ENCODE data around the gene NR6A1.
"Not testable (repeated sequence)": the region's sequence is repeated elsewhere in the genome, so short reads cannot be mapped to it uniquely, and the experiment has no call there.

The NR6A1 gene

DNA sequence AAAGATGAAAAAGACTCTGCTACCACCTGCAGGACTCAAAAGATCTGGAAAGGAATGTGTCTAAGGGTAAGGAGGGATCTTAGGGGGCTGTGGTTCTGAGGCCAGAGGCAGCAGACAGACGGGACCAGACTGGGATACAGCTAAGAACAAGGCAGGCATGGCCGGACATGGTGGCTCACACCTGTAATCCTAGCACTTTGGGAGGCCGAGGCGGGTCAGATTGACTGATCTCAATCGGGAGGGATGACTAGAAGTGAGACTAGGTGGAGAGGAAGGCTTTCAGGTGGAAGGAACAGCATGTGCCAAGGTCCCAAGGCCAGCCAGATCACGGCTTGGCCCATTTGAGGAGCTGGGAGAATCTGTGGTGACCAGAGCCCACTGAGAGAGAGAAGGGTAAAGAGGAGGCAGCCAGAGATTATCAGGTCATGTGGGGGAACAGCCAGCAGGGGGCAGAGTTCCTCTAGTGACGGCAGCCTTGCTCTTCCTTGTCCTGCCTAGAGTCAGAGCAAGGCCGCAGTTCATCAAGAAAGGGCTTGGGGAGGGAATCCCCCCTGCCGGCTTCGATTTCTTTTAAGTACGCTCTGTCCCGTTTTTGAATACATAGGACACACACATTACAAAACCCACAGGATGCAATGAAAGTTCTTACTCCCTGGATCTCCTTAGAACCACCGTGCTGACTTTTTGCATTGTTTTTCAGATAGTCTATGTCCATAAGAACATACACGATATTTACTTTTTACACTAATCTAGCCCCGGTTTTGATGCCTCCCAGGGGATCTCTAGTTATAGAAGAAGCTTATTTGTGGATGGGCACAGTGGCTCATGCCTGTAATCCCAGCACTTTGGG, 3.2 kb upstream of the NR6A1 start:
- H4K20me1 ChIP-seq (ENCODE audit: low read depth, low read length) = no peaks in the 10 kb centered on the region
- no peaks in the 10 kb centered on the region for H3K36me3 ChIP-seq (ENCODE audit: low read length)
- no peaks in the 10 kb centered on the region for H3K9me2 ChIP-seq (replicated peaks; ENCODE audit: insufficient read depth, low read length)
- no peaks in the 10 kb centered on the region; the same call in 1 of the 2 replicates for H3K79me2 ChIP-seq (ENCODE audit: insufficient read depth, low read length)
- TF ChIP-seq, protein P1, sequence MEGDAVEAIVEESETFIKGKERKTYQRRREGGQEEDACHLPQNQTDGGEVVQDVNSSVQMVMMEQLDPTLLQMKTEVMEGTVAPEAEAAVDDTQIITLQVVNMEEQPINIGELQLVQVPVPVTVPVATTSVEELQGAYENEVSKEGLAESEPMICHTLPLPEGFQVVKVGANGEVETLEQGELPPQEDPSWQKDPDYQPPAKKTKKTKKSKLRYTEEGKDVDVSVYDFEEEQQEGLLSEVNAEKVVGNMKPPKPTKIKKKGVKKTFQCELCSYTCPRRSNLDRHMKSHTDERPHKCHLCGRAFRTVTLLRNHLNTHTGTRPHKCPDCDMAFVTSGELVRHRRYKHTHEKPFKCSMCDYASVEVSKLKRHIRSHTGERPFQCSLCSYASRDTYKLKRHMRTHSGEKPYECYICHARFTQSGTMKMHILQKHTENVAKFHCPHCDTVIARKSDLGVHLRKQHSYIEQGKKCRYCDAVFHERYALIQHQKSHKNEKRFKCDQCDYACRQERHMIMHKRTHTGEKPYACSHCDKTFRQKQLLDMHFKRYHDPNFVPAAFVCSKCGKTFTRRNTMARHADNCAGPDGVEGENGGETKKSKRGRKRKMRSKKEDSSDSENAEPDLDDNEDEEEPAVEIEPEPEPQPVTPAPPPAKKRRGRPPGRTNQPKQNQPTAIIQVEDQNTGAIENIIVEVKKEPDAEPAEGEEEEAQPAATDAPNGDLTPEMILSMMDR (IDR thresholded peaks at IDR 0.05; ENCODE audit: insufficient read depth, low read length, poor library complexity, severe bottlenecking) = no peak
- no peak for TF ChIP-seq EZH2phosphoT487 (conservative IDR thresholded peaks at IDR 0.05; ENCODE audit: low read length)
- H3K27me3 ChIP-seq (ENCODE audit: low read length) = no peaks in the 10 kb centered on the region
- no peak overlapping the region for H3K9ac ChIP-seq (ENCODE audit: low read length)
- H3K4me3 ChIP-seq (ENCODE audit: insufficient read depth, low read length, poor library complexity, severe bottlenecking) = no peak overlapping the region
- H3K27ac ChIP-seq (ENCODE audit: low read depth, low read length) = no peak overlapping the region
- H3K4me2 ChIP-seq (ENCODE audit: low read depth, low read length, poor library complexity, severe bottlenecking) = no peak overlapping the region
- no peaks in the 10 kb centered on the region for H3K9me3 ChIP-seq (ENCODE audit: insufficient read depth, low read length)
- no peaks in the 10 kb centered on the region for H3F3A ChIP-seq (ENCODE audit: insufficient read depth)
- no peak overlapping the region for H2AFZ ChIP-seq (ENCODE audit: low read depth, low read length, severe bottlenecking)

GRCh38 chr9:124773473-124774128, 2.5 kb upstream of the NR6A1 start:
- no peaks in the 10 kb centered on the region for H3K9me2 ChIP-seq (replicated peaks; ENCODE audit: insufficient read depth, low read length)
- H3K9ac ChIP-seq (ENCODE audit: low read length) = no peak overlapping the region
- no peaks in the 10 kb centered on the region for H3K36me3 ChIP-seq (ENCODE audit: low read length)
- H3K4me3 ChIP-seq (ENCODE audit: insufficient read depth, low read length, poor library complexity, severe bottlenecking) = no peak overlapping the region
- 0 out of 2 replicates have a peak, but pooled peaks cover 7% of the 10 kb centered on the region for H4K20me1 ChIP-seq (ENCODE audit: low read depth, low read length)
- H3K4me2 ChIP-seq (ENCODE audit: low read depth, low read length, poor library complexity, severe bottlenecking) = no peak overlapping the region
- no peaks in the 10 kb centered on the region; the same call in 1 of the 2 replicates for H3K79me2 ChIP-seq (ENCODE audit: insufficient read depth, low read length)
- no peak for TF ChIP-seq EZH2phosphoT487 (conservative IDR thresholded peaks at IDR 0.05; ENCODE audit: low read length)
- TF ChIP-seq, protein P1 (IDR thresholded peaks at IDR 0.05; ENCODE audit: insufficient read depth, low read length, poor library complexity, severe bottlenecking) = no peak
- no peak overlapping the region for H3K27ac ChIP-seq (ENCODE audit: low read depth, low read length)
- H3F3A ChIP-seq (ENCODE audit: insufficient read depth) = peaks cover 2% of the 10 kb centered on the region; the same call in 1 of the 2 replicates
- no peaks in the 10 kb centered on the region for H3K9me3 ChIP-seq (ENCODE audit: insufficient read depth, low read length)
- no peak overlapping the region for H2AFZ ChIP-seq (ENCODE audit: low read depth, low read length, severe bottlenecking)
- H3K27me3 ChIP-seq (ENCODE audit: low read length) = no peaks in the 10 kb centered on the region

- H3K36me3 ChIP-seq (ENCODE audit: low read length) = not testable (repeated sequence)
These were observed 1.8 kb upstream of the NR6A1 start for GRCh38 chr9:124772877-124773276.

More at GRCh38 chr9:124772877-124773276, 1.8 kb upstream of the NR6A1 start:
- H3F3A ChIP-seq (ENCODE audit: insufficient read depth); H3K9me2 ChIP-seq (replicated peaks; ENCODE audit: insufficient read depth, low read length); H2AFZ ChIP-seq (ENCODE audit: low read depth, low read length, severe bottlenecking); H3K9me3 ChIP-seq (ENCODE audit: insufficient read depth, low read length); H3K79me2 ChIP-seq (ENCODE audit: insufficient read depth, low read length); H3K4me3 ChIP-seq (ENCODE audit: insufficient read depth, low read length, poor library complexity, severe bottlenecking); H3K27ac ChIP-seq (ENCODE audit: low read depth, low read length); H3K27me3 ChIP-seq (ENCODE audit: low read length); H3K9ac ChIP-seq (ENCODE audit: low read length); H3K4me2 ChIP-seq (ENCODE audit: low read depth, low read length, poor library complexity, severe bottlenecking): not testable (repeated sequence)
- H4K20me1 ChIP-seq (ENCODE audit: low read depth, low read length) = peaks cover 14% of the 10 kb centered on the region; the same call in 1 of the 2 replicates
